Mononuclear cell (primary cell): ENCODE data around the gene SCYGR7. TPM values are rescaled to one million over a fixed set of nuclear protein-coding genes. Genes with fewer than 3 reads are reported as not detected.

Experiments
- H3K27me3 ChIP-seq: 2 replicates; pipeline ENCODE4 v1.6.0; 2011; ENCODE audit warnings: low read length, control low read depth; ENCODE audit not compliant: insufficient read depth
- H3K4me1 ChIP-seq: 2 replicates; pipeline ENCODE4 v1.5.1; 2011; ENCODE audit warnings: mild to moderate bottlenecking, low read length, control low read depth; ENCODE audit not compliant: insufficient read depth
- H3K4me3 ChIP-seq: 2 replicates; pipeline ENCODE4 v1.5.1; 2011; ENCODE audit warnings: mild to moderate bottlenecking, low read length, moderate library complexity
- H3K9me3 ChIP-seq: 2 replicates; pipeline ENCODE4 v1.5.1; 2011; ENCODE audit warnings: low read depth, mild to moderate bottlenecking, control low read depth, low read length
- total RNA-seq: library from RNA; depleted of rRNA; stranded (reverse); fragments of >200 nt; gene quantifications from one replicate; pipeline ENCODE4 v1.2.3, GENCODE V29; 2012

Gene SCYGR7
- total RNA-seq, 1 donor = not detected

- H3K4me3 ChIP-seq = no peak overlapping the region
- no peaks in the 10 kb centered on the region for H3K9me3 ChIP-seq
- no peaks in the 10 kb centered on the region for H3K4me1 ChIP-seq
- no peaks in the 10 kb centered on the region for H3K27me3 ChIP-seq
Measured at GRCh38 chr2:227774011-227774624, 46.0 kb downstream of the SCYGR7 start.

- no peaks in the 10 kb centered on the region for H3K4me1 ChIP-seq
- no peaks in the 10 kb centered on the region for H3K27me3 ChIP-seq
- H3K9me3 ChIP-seq = no peaks in the 10 kb centered on the region
- no peak overlapping the region for H3K4me3 ChIP-seq
Measured at GRCh38 chr2:227774895-227775842, 47.0 kb downstream of the SCYGR7 start.

Other genes with a start within 250 kb of the SCYGR7 start
- not detected for gene SCYGR2, start 129.4 kb upstream of the SCYGR7 start, total RNA-seq
- not detected for gene SCYGR3, start 113.5 kb upstream of the SCYGR7 start, total RNA-seq
- gene SCYGR4, start 110.8 kb upstream of the SCYGR7 start, total RNA-seq = not detected
- gene SCYGR5, start 61.5 kb upstream of the SCYGR7 start, total RNA-seq = not detected
- not detected for gene SLC19A3, start 10.3 kb upstream of the SCYGR7 start, total RNA-seq
- gene SCYGR6, start 3.6 kb upstream of the SCYGR7 start, total RNA-seq = not detected
- gene SCYGR8, start 17.6 kb downstream of the SCYGR7 start, total RNA-seq = not detected
- 130 TPM for gene CCL20, start 85.5 kb downstream of the SCYGR7 start, total RNA-seq
- gene DAW1, start 143.3 kb downstream of the SCYGR7 start, total RNA-seq = not detected